CD1c-positive myeloid dendritic cell (primary cell): ENCODE measurements around the gene NFIA.
"Not testable (repeated sequence)": the region's sequence is repeated elsewhere in the genome, so short reads cannot be mapped to it uniquely, and the experiment has no call there.

Experiments
- DNase-seq: peaks from one replicate; pipeline ENCODE4 v3.0.0-alpha.2; 2016; ENCODE audit errors: extremely low spot score

NFIA gene

DNA sequence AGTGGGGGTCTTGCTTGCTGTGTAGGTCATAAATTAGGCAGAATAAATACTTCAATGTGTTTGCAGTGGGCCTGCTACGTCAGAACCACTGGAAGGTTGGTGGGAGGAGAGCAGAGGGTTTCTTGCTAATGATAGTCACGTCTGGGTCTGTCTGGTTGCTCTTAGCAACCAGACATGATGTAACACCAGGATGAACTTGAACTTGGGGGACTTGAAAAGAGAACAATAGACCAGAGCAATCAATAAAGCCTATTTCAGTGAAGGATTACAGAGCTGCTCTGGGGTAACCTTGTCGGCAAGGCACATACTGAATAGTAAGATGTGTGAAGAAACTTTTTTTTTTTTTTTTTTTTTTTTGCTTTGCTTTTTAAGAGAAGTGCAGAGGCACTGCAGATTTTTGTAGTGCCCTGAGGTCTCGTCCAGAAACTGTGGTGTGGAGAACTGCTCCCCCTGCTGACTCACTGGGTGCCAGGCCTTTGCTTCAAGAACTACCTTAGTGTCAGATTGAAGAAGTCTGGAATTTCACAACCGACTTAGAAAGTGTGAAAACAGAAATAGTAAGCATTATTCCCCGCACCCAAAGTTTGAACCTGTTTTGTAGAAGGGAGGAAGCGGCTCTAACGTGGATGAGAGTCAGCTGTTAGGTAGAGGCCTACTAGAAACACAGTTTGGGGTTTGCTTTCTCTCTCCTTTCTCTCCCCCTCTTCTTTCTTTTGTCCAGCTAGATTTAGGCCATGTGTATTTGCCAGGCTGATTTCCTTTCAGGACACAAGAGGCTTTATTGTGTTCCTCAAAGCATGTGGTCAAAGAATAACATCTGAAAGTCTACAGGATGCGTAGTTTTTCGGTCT lies 371.0 kb downstream of the NFIA start:
- DNase-seq = peak; percentile 91

DNA sequence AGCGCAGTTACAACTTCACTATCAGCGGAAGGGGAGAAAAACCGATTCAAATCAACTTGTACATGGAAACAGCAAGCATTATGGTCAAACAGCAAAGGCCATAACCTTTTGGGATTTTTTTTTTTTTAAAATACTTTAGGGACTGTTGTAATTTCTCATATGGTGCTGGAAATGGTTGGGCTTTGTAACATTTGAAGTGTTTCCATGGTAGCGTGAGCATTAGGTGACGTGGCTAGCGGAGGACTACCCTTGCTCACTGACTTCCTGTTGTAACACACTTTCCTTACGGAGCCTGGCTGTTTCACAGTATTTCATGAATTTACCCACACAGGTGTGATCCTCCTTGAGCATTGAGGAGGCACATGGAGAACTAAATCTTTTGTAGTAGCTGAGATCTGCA lies 373.0 kb downstream of the NFIA start:
- DNase-seq = peak; percentile 19

DNA sequence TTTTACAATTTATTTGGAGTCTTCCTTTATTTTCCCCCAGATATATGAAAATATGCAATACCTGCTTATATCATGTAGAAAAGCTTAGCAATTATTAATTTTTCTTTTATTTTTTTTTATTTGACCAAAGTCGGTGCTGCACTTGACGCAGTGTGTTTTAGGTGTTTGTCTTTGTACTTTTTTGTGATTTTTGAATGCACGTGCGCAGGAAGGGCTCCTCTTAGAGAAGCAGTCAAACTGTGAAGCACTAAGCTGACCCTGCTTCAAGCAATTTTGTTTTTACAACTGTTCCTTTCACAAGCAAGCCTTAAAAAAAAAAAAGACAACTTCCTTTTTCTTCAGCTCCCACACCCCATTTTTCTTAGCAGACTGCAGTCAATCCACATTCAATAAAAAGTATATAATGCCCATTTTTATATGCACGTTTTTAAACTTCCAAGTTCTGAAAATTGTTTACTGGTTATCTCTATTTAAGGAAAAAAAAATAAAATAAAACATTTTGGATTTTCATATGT lies 375.2 kb downstream of the NFIA start:
- DNase-seq = peak; percentile 19

DNA sequence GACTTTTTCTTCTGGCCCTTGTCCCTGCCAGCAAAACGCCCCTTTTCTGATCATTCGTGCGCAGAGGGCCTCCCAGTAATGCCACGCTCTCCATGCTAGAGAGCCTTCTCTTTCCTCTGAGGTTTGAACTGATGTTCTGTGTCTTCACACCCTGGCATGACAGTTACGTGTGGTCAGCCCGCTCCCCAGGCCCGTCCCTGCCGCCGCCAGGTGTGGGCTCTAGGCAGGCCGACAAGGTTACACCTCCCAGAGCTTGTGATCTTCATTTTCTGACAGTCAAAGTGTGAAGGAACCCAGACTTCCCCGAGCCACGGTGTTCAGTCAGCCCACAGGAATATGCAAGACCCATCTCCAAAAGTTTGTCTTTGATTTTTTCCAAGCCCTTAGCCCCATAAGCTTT lies 377.0 kb downstream of the NFIA start:
- no peak for DNase-seq

DNA sequence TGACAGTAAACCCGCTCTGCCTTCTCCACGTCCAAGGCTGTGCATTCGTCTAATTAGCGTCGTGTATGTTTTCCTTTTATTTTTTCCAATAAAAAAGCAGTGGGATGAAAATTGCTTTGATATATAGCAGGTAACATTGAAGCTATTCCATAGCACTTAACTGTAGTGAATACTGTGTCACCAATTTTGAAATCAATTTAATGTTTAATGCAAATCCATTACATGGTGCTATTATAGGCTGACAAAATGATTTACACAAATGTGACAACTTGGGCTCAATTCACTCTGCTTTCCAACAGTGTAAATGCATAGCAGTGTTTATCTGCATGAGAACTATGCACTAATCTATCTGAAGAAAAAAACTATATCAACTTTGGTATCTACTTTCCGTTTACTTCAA lies 377.8 kb downstream of the NFIA start:
- DNase-seq = no peak

DNA sequence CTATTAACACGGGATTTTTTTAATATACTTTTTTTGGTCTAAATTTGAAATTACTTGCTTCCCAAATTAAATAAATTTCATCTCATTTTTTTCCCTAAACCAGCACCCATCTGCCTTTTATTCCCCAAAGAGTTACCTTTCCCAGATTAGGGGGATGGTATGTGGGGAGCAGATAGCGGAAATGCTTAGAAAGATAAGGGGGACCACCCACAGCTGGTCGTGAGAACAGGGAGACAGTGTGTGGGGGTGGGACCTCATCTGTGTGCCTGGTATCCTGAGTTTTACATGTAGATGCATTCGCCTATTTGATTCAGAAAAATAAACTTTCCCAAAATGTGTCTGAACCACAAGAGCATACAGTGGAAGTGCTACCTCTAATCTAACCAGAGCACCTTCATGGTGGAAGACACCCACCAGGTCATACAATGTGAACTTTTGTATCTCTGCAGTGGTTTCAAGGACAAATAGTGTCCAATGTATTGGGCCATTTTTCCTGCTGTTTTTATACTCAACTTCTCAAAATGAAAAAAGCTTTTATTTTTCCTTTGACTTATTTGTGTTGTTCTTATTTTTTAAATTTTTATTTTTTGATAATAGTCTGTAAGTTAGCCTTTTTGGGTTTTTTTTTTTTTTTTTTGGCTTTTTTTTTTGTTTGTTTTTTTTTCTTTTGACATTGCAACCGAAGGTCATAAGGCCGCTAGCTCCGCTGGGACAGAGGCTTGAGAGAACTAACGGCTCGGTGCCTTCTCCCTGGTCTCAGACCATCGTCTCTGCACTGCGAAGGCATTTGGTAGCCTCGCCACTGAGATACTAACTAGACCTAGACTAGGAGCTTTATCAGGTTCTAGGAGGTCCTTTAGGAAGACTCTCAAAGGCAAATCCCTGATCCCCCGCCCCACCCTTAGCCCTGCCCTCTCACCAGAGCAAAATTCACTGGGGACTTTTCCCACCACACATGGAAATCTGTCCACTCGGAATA lies 379.3 kb downstream of the NFIA start:
- no peak for DNase-seq

DNA sequence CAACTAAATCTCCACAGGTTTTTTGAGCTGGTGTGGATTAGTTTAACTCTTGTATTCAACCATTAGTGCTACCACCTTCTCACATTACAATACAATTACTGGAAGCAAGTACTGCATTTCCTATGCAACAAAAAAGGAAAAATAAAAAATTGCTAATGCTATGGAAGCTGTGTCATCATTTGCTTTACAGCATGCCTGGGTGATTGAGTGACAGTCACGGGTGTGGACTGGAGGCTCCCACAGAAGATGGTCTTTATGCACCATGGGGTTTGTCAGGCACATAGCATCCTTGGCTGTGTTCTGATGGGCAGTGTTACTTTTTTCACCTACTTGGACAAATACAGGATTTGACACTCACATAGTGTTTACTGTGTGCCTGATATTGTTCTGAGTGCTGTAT lies 380.3 kb downstream of the NFIA start:
- no peak for DNase-seq

DNA sequence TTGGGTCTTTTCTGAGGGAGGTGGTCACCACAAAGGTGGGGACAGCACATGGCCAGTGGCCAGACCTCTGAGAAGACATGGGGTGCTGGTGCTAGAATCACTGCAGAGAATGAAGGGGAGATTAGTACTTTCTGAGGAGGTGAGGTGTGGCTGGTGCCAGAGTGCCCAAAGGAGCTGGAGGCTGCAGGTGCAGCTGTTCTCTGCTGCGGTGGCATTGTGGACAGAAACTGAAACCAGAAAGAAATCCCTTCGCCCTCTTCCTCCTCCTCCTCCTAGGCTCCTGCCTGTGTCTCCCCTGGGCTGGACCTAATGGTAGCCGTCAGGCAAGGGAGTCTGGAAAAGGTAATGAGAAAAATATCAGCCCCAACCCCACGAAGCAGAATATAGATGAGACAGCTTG lies 380.9 kb downstream of the NFIA start:
- no peak for DNase-seq

DNA sequence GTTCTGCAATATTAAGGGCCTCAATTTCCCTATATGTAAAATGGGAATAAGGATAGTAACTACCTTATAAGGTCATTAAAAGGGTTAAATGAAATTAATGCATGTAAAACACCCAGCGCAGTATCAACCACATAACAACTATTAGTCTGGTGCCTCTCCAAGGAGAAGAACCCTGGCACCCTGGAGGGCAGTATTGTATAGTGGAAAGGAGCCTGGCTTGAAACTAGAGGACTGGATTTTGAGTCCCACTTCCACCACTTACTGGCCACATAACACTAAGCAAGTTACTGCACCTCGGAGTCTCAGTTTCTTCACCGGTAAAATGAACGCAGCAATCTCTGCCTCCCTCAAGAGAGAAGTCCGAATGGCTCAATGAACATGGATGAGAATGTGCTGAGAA lies 385.5 kb downstream of the NFIA start:
- not testable (repeated sequence) for DNase-seq

DNA sequence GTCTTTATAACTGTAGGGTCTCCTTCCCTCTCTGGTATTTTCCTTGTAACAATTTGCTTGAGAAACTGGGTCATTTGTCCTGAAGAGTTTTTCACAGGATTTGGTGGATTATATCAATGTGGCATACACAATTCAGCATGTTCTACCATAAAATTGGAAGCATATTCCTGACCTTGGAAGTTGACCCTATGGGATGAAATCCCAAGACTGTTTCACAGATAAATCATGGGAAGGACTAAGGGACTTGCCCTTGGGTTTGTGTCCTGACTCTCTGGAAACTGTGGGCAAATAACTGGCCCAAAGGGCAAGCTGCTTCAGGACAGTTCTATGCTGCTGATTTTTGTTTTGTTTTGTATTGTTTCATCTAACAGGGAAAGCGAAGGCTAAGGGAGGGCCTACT lies 387.0 kb downstream of the NFIA start:
- no peak for DNase-seq

DNA sequence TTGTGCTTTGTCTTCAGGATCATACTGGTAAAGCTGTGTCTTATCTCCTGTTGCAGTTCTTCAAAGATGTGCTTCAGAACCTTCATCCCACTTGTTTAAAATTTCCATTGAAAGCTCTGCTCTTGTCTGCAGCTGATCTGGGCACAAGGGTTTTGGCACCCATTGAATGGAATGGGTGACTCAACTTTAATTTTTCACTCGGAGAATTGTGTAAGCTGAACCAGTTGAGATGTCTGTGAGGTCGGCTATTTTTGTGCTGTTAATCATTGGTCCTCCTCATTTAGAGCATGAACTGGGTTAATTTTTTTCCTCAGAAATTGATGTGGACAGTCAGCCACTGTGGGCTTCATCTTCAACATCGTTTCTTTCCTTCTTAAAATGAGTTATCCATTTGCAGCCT lies 390.5 kb downstream of the NFIA start:
- no peak for DNase-seq

DNA sequence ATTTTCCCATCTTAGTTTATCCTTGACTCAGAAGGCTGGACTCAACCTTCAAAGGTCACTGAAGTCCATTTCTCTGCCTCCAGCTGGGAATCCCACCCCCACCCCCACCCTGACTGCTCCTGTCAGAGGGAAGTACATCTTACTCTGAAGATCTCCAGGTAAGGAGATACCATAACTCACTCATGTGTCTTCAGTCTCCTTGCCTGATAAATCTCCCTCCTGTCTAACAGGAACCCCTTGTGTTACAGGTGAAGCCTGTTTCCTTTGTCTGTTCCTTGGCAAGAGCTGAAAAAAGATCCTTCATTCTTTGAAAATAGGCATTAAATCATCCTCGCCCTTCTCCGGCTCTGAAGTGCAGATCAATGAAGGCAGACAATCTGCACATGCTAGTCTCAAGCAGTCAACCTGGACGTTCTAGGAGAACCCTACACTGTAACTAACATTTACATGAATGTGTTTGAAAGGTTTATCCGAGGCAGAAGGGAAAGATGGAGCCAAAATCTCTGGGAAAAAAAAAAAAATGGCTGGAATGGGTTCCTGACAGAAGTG lies 392.0 kb downstream of the NFIA start:
- no peak for DNase-seq

DNA sequence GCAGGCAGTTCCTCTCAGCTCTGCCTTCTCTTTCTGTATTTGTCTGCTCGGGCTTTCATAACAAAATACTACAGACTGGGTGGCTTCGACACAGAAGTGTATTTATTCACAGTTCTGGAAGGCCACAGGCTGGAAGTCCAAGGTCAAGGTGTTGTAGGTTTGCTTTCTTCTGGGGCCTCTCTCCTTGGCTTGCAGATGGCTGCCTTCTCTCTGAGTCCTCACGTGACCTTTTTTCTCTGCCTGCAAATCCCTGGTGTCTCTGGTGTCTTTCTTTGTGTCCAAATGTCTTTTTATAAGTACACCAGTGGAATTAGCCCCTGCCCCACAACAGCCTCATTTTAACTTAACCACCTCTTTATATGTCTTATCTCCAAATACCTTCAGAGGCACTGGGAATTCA lies 392.6 kb downstream of the NFIA start:
- DNase-seq = no peak

DNA sequence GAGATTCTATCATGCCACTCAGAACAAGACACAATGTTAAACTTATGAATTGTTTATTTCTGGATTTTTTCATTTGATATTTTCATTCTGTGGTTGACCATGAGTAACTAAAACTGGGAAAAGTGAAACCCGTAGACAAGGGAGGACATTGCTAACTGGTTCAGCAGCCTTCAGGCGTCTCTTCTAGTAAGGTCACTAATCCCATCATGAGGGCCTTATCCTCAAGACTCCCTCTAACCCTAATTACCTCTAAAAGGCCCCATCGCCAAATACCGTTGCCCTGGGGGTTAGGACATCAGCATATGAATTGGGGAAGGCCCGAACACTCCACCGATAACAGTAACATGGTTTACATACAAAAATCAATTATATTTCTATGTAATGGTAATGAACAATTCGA lies 394.9 kb downstream of the NFIA start:
- no peak for DNase-seq

DNA sequence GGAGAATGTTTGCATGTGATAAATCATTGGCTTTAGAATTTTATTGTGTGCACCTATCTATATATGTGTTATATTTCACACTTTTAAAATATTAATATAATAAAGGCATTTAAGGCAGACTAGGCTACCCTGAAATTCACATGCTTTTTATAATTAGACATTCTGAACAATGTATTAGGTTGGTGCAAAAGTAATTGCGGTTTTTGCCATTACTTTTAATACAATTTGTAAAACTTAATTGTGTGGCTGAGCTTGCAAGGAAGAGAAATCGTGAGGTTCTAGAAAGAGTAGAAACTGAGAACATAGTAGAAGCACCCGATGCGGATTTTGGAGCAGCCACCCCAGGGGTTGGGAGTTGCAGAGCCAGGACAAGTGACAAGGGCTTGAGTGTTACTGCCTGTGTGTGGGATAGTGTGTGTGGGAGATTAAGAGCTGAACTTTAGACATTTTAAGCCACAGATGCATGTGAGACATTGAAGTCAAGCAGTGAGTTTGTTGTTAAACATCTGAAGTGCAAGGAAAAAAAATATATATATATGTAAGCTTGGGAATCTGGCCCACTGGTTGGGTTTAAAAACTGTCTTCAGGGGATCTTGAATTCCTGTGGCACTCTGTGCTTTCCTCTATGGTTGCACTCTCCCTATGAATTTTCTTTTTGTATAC lies 398.0 kb downstream of the NFIA start:
- DNase-seq = no peak

DNA sequence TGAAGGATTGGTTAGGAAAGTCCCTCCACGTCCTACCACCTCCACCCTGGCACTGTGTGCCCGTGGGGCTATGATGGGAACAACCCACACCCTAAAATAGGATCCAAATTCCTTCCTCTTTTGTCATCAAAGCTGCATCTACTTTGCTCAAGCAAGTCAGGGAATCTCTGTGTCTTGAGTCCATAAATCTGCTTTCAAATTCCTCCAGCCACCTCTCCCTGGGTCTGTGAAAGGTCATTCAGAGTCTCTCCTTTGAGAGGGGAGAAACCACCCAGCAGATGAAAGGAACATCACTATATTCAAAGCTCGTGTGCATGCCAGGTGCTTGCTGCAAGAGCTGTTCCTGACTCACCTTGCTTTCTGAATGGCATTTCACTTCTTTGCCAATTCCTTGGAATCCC lies 399.0 kb downstream of the NFIA start:
- DNase-seq = peak; percentile 35

DNA sequence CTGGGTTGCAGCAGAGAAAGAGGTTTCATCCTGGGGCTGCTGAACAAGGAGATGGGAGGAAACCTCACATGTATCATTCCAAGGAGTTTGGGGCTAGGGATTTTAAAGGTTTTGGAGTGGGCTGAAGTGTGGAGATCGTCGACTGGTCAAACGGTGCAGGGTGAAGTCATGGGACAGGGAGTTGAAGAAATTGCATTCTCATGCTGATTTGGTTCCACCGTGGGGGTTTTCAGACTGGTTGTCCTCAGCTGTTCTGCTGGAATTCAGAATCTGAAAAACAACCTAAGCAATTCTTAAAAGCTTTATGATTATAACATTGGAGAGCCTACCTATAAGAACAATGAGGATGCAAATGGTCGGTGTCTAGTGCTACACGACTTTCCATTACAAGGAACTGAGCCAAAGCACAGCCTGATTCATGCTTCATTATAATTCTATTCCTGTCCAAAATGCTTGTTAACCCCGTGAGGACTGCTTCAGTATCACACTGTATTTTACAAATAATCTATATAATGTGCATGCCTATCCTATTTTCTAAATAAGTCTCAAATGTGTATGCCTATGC lies 399.9 kb downstream of the NFIA start:
- no peak for DNase-seq

DNA sequence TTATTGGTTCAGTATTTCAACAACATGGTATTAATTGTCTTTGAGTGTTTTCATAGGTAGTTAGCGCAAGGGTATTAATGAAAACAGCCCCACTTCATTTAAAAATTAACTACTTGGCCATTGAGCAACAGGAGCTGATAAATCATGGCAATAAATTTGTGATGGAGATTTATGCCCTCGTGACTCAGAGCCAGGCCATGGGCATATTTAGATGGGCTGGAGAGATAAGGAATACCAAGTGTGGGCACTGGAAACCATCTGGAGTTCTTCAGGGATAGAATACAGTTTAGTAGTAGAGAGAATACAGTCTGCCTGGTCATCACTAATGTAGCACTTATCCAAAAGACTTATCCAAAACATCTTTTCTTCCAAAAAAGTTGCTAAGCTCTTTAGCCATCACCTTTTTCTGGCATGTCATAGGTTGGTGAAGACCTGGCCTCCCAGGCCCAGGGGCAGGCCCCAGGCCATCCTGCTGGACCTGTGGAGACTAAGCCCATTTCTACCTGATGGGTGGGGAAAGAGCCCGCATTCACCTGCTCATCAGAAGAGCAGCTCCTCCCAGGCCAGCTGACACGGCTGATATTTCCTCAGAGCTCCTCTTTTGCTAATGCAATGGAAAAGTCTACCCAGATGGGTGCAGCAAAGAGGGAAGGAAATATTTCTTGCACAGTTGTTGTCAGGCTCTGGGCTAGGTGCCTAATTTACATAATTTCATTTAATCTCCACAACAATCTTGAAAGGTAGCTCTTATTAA lies 404.6 kb downstream of the NFIA start:
- no peak for DNase-seq

DNA sequence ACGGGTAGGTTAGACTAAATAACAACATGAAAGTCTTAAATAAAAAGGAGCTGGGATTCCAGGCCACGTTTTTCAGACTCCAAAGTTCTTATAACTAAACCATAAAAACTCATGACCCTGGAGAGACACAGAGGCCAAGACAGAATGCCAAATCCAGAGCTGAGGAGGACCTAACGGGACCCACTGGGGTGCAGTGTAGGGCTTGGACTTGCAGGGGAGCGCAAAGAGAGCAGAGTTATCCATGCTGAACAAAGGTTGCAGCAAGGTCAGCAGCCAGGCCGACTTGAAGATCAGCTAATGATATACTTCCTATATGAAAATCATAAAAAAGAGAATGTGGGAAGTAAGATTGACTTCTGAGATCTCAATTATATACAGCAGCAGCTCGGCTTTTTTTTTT lies 405.4 kb downstream of the NFIA start:
- no peak for DNase-seq

DNA sequence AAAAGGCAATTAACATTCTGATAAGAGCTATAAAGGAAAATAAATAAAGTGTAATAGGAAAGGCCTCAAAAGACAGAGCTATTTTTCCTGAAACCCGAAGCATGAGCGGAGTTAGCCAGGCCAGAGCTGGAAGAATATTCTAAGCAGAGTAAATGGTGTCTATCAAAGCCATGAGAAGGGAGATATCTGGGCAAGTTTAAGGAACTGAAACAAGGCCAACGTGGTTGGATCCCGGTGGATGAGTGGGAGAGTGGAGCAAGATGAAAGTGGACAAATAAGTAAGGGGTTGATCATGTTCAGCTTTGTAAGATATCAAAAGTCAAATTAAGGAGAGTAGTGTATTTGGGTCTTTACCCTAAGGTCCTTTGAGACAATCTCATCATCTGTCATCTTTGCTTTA lies 408.6 kb downstream of the NFIA start:
- peak; percentile 46 for DNase-seq

DNA sequence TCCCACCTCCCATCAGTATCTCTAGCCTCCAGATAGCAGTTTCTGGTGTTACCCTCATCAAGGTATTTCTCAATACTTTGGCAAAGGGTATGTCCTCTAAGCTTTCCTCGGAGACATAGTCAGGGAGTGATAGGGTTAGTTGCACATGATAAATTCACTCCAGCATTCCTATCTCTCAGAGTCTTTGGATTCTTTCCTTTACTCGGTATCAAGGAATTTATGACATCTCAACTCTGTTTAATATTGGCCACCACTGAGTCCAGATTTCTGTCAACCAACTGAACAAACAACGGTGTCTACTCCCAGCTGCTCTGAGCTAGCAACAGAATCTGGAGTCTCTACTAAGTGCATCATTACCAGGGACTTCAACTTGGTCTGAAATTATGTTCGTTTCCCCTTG lies 409.1 kb downstream of the NFIA start:
- DNase-seq = no peak
